Prostate gland (tissue), 2 donors: ENCODE results near the gene ORMDL2.

Source experiments
- CTCF ChIP-seq, 4 experiments: fragments of 200-600 bp in 2 of 4; fragments of 450-650 bp in 2 of 4; sonication (generic) in 2 of 4; IDR thresholded peaks; 1 replicate in 3 of 4; 2 replicates in 1 of 4; pipeline ENCODE4 v1.5.1; 2016 to 2019; ENCODE audit warnings: antibody characterized with exemption in 4 of 4, mild to moderate bottlenecking in 2 of 4, moderate library complexity in 2 of 4
- POLR2A ChIP-seq: fragments of 450-650 bp; IDR thresholded peaks from one replicate; pipeline ENCODE4 v1.6.1; 2016; ENCODE audit warnings: antibody characterized with exemption, mild to moderate bottlenecking
- POLR2AphosphoS5 ChIP-seq: sonication (generic); formaldehyde crosslinking; IDR thresholded peaks from one replicate; pipeline ENCODE4 v1.6.1; 2017; ENCODE audit warnings: antibody characterized with exemption

GRCh38 chr12:55780685-55781084 lies 37.2 kb upstream of the ORMDL2 start:
- TF ChIP-seq CTCF (IDR thresholded peaks at IDR 0.05) (no peak), POLR2A (no peak), POLR2AphosphoS5 (no peak)
